NB4 (cell line): ENCODE measurements around the gene STAC3.

ENCODE experiments used
- DNase-seq: peaks from one replicate; pipeline ENCODE4 v3.0.0; 2010; ENCODE audit warnings: low read depth
- H3K4me3 ChIP-seq: one replicate; pipeline ENCODE4 v1.5.1; 2011; ENCODE audit warnings: mild to moderate bottlenecking, low read depth, low read length, moderate library complexity
- MAX ChIP-seq: IDR thresholded peaks from 2 replicates; pipeline ENCODE4 v1.6.1; 2011; ENCODE audit warnings: low read depth, low read length
- MYC ChIP-seq: IDR thresholded peaks from 2 replicates; pipeline ENCODE4 v1.6.1; 2011; ENCODE audit warnings: low read depth, low read length
- POLR2A ChIP-seq: IDR thresholded peaks from 2 replicates; pipeline ENCODE4 v1.6.1; 2011; ENCODE audit warnings: mild to moderate bottlenecking; ENCODE audit not compliant: insufficient read length; ENCODE audit errors: extremely low read depth
- TF ChIP-seq, protein P1 (sequence below): IDR thresholded peaks from one replicate; pipeline ENCODE4 v1.5.1; 2012; ENCODE audit warnings: low read depth, low read length

Gene STAC3

GRCh38 chr12:57198329-57198728 is 52.7 kb downstream of the STAC3 start:
- TF ChIP-seq, protein P1, sequence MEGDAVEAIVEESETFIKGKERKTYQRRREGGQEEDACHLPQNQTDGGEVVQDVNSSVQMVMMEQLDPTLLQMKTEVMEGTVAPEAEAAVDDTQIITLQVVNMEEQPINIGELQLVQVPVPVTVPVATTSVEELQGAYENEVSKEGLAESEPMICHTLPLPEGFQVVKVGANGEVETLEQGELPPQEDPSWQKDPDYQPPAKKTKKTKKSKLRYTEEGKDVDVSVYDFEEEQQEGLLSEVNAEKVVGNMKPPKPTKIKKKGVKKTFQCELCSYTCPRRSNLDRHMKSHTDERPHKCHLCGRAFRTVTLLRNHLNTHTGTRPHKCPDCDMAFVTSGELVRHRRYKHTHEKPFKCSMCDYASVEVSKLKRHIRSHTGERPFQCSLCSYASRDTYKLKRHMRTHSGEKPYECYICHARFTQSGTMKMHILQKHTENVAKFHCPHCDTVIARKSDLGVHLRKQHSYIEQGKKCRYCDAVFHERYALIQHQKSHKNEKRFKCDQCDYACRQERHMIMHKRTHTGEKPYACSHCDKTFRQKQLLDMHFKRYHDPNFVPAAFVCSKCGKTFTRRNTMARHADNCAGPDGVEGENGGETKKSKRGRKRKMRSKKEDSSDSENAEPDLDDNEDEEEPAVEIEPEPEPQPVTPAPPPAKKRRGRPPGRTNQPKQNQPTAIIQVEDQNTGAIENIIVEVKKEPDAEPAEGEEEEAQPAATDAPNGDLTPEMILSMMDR: no peak
- TF ChIP-seq MAX (no peak), POLR2A (no peak), MYC (no peak)
- no peak for DNase-seq
- H3K4me3 ChIP-seq: no peak overlapping the region

DNA sequence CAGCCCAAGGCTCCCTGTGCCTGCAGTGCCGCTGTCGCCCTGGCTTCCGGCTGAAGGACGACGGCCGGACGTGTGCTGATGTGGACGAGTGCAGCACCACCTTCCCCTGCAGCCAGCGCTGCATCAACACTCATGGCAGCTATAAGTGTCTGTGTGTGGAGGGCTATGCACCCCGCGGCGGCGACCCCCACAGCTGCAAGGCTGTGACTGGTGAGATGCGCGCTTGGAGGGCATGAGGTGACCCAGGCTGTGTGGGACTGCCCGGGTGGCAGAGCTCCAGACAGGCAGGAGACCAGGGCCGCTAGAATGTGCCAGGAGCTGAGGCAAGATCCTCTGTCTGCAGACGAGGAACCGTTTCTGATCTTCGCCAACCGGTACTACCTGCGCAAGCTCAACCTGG is 54.0 kb downstream of the STAC3 start:
- TF ChIP-seq, protein P1: no peak
- TF ChIP-seq MAX (no peak), MYC (no peak), POLR2A (no peak)
- DNase-seq: no peak
- no peak overlapping the region for H3K4me3 ChIP-seq

- no peak for DNase-seq
- H3K4me3 ChIP-seq: no peak overlapping the region
- TF ChIP-seq MAX (no peak), POLR2A (no peak), MYC (no peak)
- TF ChIP-seq, protein P1: no peak
These were observed 54.5 kb downstream of the STAC3 start for GRCh38 chr12:57196439-57196838.

DNA sequence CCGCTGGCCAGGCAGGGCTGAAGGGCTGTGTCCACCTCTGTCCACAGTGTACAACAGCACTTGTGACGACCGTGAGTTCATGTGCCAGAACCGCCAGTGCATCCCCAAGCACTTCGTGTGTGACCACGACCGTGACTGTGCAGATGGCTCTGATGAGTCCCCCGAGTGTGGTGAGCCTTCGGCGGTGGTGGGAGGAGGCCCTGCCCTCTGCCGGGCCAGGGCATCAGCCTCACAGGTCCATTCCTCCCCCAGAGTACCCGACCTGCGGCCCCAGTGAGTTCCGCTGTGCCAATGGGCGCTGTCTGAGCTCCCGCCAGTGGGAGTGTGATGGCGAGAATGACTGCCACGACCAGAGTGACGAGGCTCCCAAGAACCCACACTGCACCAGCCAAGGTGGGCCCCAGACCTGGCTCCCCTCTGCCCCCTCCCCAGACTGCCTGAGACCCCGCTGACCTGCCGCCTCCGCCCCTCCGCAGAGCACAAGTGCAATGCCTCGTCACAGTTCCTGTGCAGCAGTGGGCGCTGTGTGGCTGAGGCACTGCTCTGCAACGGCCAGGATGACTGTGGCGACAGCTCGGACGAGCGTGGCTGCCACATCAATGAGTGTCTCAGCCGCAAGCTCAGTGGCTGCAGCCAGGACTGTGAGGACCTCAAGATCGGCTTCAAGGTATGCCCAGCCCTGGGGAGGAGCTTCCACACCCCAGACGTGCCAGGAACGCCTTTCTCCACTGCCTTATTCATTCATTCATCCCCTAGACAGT is 55.2 kb downstream of the STAC3 start:
- peak; percentile 56 for DNase-seq
- TF ChIP-seq POLR2A (no peak), MYC (no peak), MAX (no peak)
- TF ChIP-seq, protein P1: peak; percentile 54
- no peak overlapping the region for H3K4me3 ChIP-seq

DNA sequence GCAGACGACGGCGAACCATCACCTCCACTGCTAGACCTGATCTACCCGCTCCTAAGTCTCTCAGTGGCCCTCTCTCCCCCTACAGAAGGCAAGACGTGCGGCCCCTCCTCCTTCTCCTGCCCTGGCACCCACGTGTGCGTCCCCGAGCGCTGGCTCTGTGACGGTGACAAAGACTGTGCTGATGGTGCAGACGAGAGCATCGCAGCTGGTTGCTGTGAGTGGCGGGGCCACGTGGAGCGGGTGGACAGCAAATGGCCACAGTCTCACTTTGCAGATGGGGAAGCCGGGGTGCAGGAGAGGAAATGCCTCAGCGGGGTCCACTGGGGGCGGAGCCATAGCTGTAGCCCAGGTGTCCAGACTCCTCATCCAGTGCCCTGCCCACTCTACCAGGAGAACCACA is 55.8 kb downstream of the STAC3 start:
- no peak for DNase-seq
- no peak overlapping the region for H3K4me3 ChIP-seq
- TF ChIP-seq MYC (no peak), MAX (no peak), POLR2A (no peak)
- TF ChIP-seq, protein P1: no peak
